ENCODE measurements around the gene TPD52L1. TPM values are rescaled to one million over a fixed set of nuclear protein-coding genes. Genes with fewer than 3 reads are reported as not detected.
"Not testable (repeated sequence)": the region's sequence is repeated elsewhere in the genome, so short reads cannot be mapped to it uniquely, and the experiment has no call there.

TPD52L1 gene
- total RNA-seq, 1 donor from 2014 or later: not detected

DNA sequence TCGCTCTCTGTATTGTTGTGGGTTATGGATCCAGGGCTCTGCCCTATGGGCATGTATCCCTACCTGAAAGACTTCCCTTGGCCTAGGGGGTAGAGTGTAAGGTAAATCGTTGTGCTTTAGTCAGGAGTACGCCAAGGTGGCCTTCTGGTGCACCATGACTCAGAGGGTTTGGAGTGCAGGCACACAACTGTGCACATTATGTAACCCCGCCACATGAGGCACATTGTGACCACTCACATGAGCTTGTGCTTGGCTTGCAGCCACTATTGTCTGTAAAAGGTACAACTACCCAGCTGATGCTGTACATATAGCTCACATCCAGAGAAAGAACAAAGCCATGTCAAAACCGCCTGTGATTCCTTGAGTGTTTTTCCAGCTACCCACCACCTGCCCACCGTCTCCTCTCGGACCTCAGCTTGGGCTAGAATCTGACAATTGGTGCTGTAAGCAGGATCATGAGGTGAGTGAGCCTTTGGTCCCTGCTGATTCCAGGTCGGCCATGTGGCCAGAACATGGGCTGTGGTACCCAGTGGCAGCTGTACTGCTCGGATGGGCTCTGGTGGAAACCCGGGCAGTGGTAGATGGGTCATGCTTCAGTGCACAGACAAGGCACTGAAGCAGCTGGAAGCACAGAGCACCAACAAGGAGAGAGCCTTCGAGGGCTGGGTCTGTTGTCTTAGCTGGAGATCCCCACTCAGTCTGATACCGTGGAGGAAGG lies 114.4 kb downstream of the TPD52L1 start:
- DNase-seq (ENCODE audit: low spot score): no peak
- intact Hi-C loops (cut with micrococcal nuclease): no loop called here
- Mint-ChIP-seq H3K4me1 (ENCODE audit: low read depth) (no peaks in the 10 kb centered on the region), H3K9me3 (no peaks in the 10 kb centered on the region), H3K27me3 (ENCODE audit: low read depth) (no peaks in the 10 kb centered on the region), H3K36me3 (ENCODE audit: low read depth) (peaks cover 15% of the 10 kb centered on the region), H3K27ac (no peak overlapping the region), H3K4me3 (ENCODE audit: low read depth) (no peak overlapping the region)

DNA sequence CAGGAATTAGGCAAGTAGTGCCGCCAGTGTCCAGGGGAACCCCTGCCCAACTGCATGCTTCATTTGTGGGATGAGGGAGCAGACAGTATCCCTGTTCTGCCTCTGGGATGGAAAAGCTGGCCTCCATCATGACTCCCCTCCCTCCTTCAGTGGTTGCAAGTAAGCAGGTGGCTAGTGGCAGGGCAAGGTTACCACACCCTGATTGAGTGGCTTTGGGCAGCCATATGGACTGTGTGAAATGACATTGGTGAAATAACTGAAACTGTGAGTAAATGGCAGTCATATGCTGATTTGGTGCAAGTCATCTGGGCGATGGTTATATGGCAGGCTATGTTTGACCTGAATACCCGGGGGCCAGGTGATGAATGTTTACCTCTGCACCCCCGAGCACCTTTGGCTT lies 115.2 kb downstream of the TPD52L1 start:
- H3K36me3 Mint-ChIP-seq (ENCODE audit: low read depth): peaks cover 19% of the 10 kb centered on the region
- H3K4me1 Mint-ChIP-seq (ENCODE audit: low read depth): no peaks in the 10 kb centered on the region
- no peaks in the 10 kb centered on the region for H3K27me3 Mint-ChIP-seq (ENCODE audit: low read depth)
- no peak overlapping the region for H3K4me3 Mint-ChIP-seq (ENCODE audit: low read depth)
- no peak for DNase-seq (ENCODE audit: low spot score)
- intact Hi-C loops (cut with micrococcal nuclease): no loop called here
- no peaks in the 10 kb centered on the region for H3K9me3 Mint-ChIP-seq
- H3K27ac Mint-ChIP-seq: no peak overlapping the region

DNA sequence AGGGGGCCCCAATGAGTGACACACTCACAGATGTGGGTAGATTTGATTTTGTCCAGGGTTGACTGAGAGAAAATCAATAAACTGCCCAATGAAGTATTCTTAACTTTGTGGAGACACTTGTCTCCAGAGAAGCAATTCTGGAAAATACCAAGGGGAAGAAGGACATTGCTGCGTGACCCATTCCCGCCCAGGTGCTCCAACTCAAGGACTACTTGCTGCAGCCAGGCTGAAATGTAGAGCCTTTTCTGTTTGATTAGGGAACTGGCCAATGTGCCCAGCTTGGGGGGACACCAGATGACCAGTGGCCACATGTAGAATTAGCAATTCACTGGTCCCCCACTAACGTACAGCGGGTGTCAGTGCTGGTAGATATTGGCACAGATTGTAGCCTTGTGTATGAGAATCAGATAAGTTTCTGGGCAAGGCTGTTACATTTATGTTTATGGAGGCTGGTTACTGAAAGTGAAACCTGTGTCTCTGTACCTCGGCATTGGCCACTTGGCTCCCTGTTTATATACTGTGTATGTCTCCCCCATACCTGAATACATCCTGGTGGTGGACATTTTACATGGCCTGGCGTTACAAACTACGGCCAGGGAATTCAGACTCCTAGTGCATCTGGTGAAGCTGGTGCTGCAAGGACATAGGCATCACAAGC lies 115.9 kb downstream of the TPD52L1 start:
- intact Hi-C loops (cut with micrococcal nuclease): no loop called here
- no peak for DNase-seq (ENCODE audit: low spot score)
- peaks cover 19% of the 10 kb centered on the region for H3K36me3 Mint-ChIP-seq (ENCODE audit: low read depth)
- no peak overlapping the region for H3K4me3 Mint-ChIP-seq (ENCODE audit: low read depth)
- H3K27ac Mint-ChIP-seq: no peak overlapping the region
- no peaks in the 10 kb centered on the region for H3K4me1 Mint-ChIP-seq (ENCODE audit: low read depth)
- H3K9me3 Mint-ChIP-seq: no peaks in the 10 kb centered on the region
- H3K27me3 Mint-ChIP-seq (ENCODE audit: low read depth): no peaks in the 10 kb centered on the region

DNA sequence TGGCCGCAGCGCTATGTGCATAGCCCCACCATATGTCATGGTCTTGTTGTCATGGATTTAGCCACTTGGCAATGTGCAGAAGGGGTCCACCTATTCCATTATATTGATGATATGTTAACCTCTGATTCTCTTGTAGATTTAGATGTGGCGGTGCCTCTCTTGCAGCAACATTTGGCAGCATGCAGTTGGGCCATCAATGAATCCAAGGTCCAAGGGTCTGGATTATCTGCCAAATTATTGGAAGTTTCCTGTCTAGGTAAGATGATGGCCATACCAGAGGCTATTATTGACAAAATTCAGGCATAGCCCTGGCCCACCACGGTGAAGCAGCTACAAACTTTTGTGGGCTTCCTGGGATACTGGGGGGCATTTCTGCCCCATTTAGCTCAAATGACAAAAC lies 116.8 kb downstream of the TPD52L1 start:
- H3K4me1 Mint-ChIP-seq (ENCODE audit: low read depth): peaks cover 1% of the 10 kb centered on the region
- H3K27me3 Mint-ChIP-seq (ENCODE audit: low read depth): no peaks in the 10 kb centered on the region
- DNase-seq (ENCODE audit: low spot score): no peak
- H3K36me3 Mint-ChIP-seq (ENCODE audit: low read depth): peaks cover 26% of the 10 kb centered on the region
- no peak overlapping the region for H3K4me3 Mint-ChIP-seq (ENCODE audit: low read depth)
- H3K27ac Mint-ChIP-seq: no peak overlapping the region
- intact Hi-C loops (cut with micrococcal nuclease): no loop called here
- no peaks in the 10 kb centered on the region for H3K9me3 Mint-ChIP-seq

DNA sequence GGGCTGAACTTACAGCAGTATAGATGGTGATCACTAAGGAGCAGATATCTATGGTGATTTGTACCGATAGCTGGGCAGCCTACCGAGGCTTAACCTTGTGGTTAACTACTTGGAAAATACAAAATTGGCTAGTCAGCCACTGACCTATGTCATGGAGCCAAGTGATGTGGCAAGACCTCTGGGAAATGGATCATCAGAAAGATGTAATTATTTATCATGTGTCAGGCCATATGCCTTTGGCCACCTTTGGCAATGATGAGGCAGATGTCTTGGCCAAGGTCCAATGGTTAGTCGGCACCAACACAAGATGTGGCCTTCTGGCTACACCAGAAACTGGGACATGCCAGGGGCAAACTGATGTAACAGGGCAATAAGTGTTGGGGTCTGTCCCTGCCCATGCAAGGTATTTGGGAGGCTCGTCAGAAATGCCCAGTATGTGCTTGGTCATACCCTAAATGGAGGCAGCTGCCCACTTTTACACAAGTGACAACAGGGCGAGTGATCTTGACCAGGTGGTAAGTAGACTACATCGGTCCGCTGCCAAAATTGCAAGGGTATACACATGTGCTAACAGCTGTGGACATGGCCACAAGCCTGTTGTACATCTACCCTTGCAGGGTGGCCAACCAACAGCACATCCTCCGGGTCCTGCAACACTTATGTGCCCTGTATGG lies 118.0 kb downstream of the TPD52L1 start:
- H3K27me3 Mint-ChIP-seq (ENCODE audit: low read depth): no peaks in the 10 kb centered on the region
- H3K27ac Mint-ChIP-seq: no peak overlapping the region
- H3K4me3 Mint-ChIP-seq (ENCODE audit: low read depth): no peak overlapping the region
- no peak for DNase-seq (ENCODE audit: low spot score)
- no peaks in the 10 kb centered on the region for H3K9me3 Mint-ChIP-seq
- H3K36me3 Mint-ChIP-seq (ENCODE audit: low read depth): peaks cover 37% of the 10 kb centered on the region
- peaks cover 12% of the 10 kb centered on the region for H3K4me1 Mint-ChIP-seq (ENCODE audit: low read depth)
- intact Hi-C loops (cut with micrococcal nuclease): no loop called here

DNA sequence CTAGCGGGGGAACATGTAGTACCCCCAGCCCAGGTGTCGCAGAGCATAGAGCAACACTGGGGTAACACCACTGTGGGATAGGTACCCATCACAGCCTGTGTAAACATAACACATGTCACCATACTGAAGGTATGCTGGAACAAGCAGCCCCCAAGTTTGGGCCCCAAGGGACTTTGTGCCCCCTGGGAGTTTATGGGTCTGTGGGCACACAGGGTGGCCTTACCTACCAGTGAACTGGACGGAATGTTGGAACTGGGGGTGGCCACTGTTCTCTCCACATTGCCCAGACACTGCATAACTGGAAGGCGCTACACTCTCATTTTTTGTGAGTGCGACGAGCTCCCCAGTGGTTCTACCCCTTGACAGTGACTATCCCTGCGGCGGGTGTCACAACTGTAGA lies 119.7 kb downstream of the TPD52L1 start:
- no peaks in the 10 kb centered on the region for H3K9me3 Mint-ChIP-seq
- no peak overlapping the region for H3K27ac Mint-ChIP-seq
- H3K4me3 Mint-ChIP-seq (ENCODE audit: low read depth): no peak overlapping the region
- no peaks in the 10 kb centered on the region for H3K27me3 Mint-ChIP-seq (ENCODE audit: low read depth)
- intact Hi-C loops (cut with micrococcal nuclease): no loop called here
- H3K4me1 Mint-ChIP-seq (ENCODE audit: low read depth): peaks cover 14% of the 10 kb centered on the region
- DNase-seq (ENCODE audit: low spot score): no peak
- H3K36me3 Mint-ChIP-seq (ENCODE audit: low read depth): peaks cover 47% of the 10 kb centered on the region

DNA sequence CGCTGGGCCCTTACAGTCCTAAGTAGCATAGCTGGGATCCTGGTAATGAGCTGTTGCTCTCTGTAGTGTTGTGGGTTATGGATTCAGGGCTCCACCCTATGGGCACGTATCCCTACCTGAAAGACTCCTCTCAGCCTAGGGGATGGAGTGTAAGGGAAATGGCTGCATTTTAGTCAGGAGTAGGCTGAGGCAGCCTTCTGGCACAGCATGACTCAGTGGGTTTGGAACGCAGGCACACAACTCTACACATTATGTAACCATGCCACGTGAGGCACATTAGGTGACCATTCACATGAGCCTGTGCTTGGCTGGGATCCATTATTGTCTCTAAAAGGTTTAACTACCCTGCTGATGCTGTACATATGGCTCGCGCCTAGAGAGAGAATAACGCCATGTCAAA lies 120.4 kb downstream of the TPD52L1 start:
- Mint-ChIP-seq H3K36me3 (ENCODE audit: low read depth) (peaks cover 52% of the 10 kb centered on the region), H3K27ac (no peak overlapping the region), H3K27me3 (ENCODE audit: low read depth) (no peaks in the 10 kb centered on the region), H3K9me3 (no peaks in the 10 kb centered on the region), H3K4me3 (ENCODE audit: low read depth) (no peak overlapping the region), H3K4me1 (ENCODE audit: low read depth) (peaks cover 20% of the 10 kb centered on the region)
- no peak for DNase-seq (ENCODE audit: low spot score)
- intact Hi-C loops (cut with micrococcal nuclease): no loop called here

DNA sequence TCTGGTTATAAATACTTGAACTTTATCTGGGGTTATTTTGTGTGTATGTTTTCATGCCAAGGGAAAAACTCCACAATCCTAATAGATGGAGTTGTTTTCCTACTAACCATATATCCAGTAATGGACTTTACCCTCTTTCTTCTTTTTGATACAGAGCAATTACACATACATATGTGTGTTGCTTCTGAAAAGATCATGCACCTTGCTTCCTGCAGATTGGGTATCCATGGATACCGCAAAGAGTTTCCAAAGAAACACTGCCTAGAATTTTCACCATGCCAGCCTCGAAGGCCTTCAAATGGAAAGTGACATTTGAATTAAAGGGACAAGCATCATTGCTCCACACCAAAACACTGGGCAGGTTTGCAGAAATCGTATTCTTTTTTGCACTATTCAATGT lies 121.4 kb downstream of the TPD52L1 start:
- no peak overlapping the region for H3K4me3 Mint-ChIP-seq (ENCODE audit: low read depth)
- H3K4me1 Mint-ChIP-seq (ENCODE audit: low read depth): peaks cover 23% of the 10 kb centered on the region
- peaks cover 60% of the 10 kb centered on the region for H3K36me3 Mint-ChIP-seq (ENCODE audit: low read depth)
- H3K27ac Mint-ChIP-seq: no peak overlapping the region
- intact Hi-C loops (cut with micrococcal nuclease): no loop called here
- no peak for DNase-seq (ENCODE audit: low spot score)
- H3K9me3 Mint-ChIP-seq: no peaks in the 10 kb centered on the region
- H3K27me3 Mint-ChIP-seq (ENCODE audit: low read depth): no peaks in the 10 kb centered on the region

DNA sequence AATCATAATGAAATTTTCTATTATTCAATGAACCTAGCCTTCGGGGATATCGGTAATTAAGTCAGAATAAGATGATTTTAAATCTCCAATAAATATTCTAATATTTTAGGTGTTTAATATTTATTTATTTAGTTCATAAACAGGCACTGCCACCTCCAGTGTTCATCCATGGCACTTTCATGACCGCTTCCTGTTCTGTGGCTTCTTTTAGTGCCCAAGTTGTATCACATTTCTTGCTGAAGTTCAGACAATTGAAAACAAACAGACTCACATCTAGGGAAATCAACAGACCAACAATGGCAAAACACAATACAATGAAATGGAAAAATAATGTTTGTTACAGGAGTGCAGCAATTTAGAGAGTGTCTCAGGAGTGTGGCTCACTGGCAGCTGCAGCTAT lies 122.2 kb downstream of the TPD52L1 start:
- Mint-ChIP-seq H3K9me3 (peaks cover under 1% of the 10 kb centered on the region), H3K27me3 (ENCODE audit: low read depth) (no peaks in the 10 kb centered on the region), H3K4me3 (ENCODE audit: low read depth) (no peak overlapping the region), H3K36me3 (ENCODE audit: low read depth) (peaks cover 68% of the 10 kb centered on the region), H3K4me1 (ENCODE audit: low read depth) (peaks cover 23% of the 10 kb centered on the region), H3K27ac (no peak overlapping the region)
- intact Hi-C loops (cut with micrococcal nuclease): no loop called here
- no peak for DNase-seq (ENCODE audit: low spot score)

DNA sequence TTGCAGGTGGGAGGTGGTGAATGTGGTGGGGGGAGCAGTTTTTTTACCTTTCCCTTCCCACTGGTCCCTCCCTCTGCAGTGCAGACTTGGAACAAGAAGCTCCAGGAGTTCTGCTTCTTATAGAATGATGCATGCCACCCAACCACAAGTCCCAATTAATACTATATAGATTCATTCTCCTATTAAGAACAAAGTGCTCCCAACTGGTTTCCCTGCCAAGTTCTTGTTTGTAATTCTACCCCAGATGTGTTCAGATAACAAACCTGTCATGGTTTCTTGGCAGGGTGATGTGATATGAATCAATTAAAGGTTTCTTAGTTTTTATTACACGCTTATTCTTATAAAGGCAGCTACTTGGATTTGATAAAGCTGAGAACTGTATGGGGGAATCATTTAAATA lies 124.3 kb downstream of the TPD52L1 start:
- no peak overlapping the region for H3K27ac Mint-ChIP-seq
- no peaks in the 10 kb centered on the region for H3K27me3 Mint-ChIP-seq (ENCODE audit: low read depth)
- peaks cover 72% of the 10 kb centered on the region for H3K36me3 Mint-ChIP-seq (ENCODE audit: low read depth)
- intact Hi-C loops (cut with micrococcal nuclease): no loop called here
- H3K4me1 Mint-ChIP-seq (ENCODE audit: low read depth): peaks cover 31% of the 10 kb centered on the region
- DNase-seq (ENCODE audit: low spot score): no peak
- H3K4me3 Mint-ChIP-seq (ENCODE audit: low read depth): no peak overlapping the region
- peaks cover 15% of the 10 kb centered on the region for H3K9me3 Mint-ChIP-seq

DNA sequence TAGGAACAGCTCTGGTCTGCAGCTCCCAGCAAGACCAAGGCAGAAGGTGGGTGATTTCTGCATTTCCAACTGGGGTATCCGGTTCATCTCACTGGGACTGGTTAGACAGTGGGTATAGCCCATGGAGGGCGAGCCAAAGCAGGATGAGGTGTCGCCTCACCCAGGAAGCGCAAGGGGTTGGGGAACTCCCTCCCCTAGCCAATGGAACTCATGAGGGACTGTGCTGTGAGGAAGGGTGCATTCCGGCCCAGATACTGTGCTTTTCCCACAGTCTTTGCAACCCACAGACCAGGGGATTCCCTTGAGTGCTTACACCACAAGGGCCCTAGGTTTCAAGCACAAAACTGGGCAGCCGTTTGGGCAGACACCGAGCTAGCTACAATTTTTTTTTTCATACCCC lies 126.4 kb downstream of the TPD52L1 start:
- no peak for DNase-seq (ENCODE audit: low spot score)
- H3K27ac Mint-ChIP-seq: no peak overlapping the region
- H3K4me3 Mint-ChIP-seq (ENCODE audit: low read depth): no peak overlapping the region
- peaks cover 35% of the 10 kb centered on the region for H3K4me1 Mint-ChIP-seq (ENCODE audit: low read depth)
- H3K36me3 Mint-ChIP-seq (ENCODE audit: low read depth): peaks cover 86% of the 10 kb centered on the region
- intact Hi-C loops (cut with micrococcal nuclease): no loop called here
- H3K27me3 Mint-ChIP-seq (ENCODE audit: low read depth): no peaks in the 10 kb centered on the region
- H3K9me3 Mint-ChIP-seq: peaks cover 31% of the 10 kb centered on the region

DNA sequence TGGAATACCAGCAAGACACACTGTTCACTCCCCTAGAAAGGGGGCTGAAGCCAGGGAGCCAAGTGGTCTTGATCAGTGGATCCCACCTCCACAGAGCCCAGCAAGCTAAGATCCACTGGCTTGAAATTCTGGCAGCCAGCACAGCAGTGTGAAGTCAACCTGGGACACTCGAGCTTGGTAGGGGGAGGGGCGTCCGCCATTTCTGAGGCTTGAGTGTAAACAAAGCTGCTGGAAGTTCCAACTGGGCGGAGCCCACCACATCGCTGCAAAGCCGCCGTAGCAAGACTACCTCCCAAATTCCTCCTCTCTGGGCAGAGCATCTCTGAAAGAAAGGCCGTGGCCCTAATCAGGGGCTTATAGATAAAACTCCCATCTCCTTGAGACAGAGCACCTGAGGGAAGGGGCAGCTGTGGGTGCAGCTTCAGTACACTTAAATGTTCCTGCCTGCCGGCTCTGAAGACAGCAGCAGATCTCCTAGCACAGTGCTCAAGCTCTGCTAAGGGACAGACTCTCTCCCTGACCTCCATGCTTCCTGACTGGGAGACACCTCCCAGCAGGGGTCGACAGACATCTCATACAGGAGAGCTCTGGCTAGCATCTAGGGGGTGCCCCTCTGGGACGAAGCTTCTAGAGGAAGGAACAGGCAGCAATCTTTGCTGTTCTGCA lies 126.9 kb downstream of the TPD52L1 start:
- Mint-ChIP-seq H3K36me3 (ENCODE audit: low read depth) (peaks cover 86% of the 10 kb centered on the region), H3K9me3 (peaks cover 35% of the 10 kb centered on the region), H3K4me1 (ENCODE audit: low read depth) (peaks cover 33% of the 10 kb centered on the region)
- DNase-seq (ENCODE audit: low spot score); H3K4me3 Mint-ChIP-seq (ENCODE audit: low read depth); H3K27me3 Mint-ChIP-seq (ENCODE audit: low read depth); H3K27ac Mint-ChIP-seq; intact Hi-C loops (cut with micrococcal nuclease): not testable (repeated sequence)

DNA sequence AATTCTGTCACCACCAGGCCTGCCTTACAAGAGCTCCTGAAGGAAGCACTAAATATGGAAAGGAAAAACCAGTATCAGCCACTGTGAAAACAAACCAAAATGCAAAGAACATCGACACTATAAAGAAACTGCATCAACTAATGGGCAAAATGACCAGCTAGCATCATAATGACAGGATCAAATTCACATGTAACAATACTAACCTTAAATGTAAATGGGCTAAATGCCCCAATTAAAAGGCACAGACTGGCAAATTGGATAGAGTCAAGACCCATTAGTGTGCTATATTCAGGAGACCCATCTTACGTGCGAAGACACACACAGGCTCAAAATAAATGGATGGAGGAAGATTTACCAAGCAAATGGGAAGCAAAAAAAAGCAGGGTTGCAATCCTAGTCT lies 128.9 kb downstream of the TPD52L1 start:
- H3K4me1 Mint-ChIP-seq (ENCODE audit: low read depth): peaks cover 21% of the 10 kb centered on the region
- H3K36me3 Mint-ChIP-seq (ENCODE audit: low read depth): peaks cover 88% of the 10 kb centered on the region
- H3K27me3 Mint-ChIP-seq (ENCODE audit: low read depth); DNase-seq (ENCODE audit: low spot score); H3K4me3 Mint-ChIP-seq (ENCODE audit: low read depth); intact Hi-C loops (cut with micrococcal nuclease); H3K27ac Mint-ChIP-seq: not testable (repeated sequence)
- peaks cover 45% of the 10 kb centered on the region for H3K9me3 Mint-ChIP-seq
